Measurements from ENCODE around the gene KRT76. TPM values are rescaled to one million over a fixed set of nuclear protein-coding genes. Genes with fewer than 3 reads are reported as not detected.

KRT76 gene
- total RNA-seq, 1 donor from 2014 or later = not detected

DNA sequence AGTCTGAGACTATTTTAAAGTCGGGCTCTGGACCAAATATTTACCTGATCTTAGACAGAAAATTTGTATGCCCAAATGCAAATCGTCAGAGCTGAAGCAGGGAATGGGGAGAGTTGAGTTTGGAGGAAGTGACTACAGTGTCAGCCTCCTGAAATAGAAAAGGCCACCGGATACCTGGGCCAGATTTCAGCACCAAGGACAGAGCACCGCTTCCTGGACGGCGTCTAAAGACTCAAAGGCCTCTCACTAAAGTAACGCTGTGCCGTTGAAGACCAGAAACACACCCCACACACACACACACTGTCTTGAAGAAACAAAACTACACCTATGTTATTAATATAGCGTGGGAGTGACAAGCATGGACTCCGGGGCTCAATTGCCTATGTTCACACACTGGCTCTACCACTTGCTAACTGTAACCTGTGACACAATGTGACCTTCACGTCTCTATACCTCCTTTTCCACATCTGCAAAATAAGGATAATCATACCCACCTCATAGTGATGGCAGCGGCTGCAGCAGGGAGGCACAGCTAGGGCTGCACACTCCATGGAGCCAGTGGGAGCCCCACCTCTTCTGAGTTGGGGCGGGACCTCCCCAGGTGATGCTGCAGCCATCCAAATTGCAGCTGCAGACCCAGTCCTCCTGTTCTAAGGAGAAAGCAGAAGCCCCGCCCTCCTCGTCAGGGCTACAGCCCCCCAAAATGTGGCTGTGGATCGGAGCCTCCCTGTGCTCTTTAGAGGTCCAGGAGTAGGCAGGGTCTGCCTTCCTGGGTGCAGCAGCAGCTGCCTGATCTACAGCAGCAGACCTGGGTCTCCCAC, 35.6 kb downstream of the KRT76 start:
- Histone ChIP-seq H3K4me3 (ENCODE audit: low read depth, low read length) (no peak overlapping the region), H3K36me3 (ENCODE audit: control insufficient read depth, insufficient read depth, low read length) (no peaks in the 10 kb centered on the region), H3K27me3 (ENCODE audit: control insufficient read depth, insufficient read depth, low read length) (peaks cover 3% of the 10 kb centered on the region)
- TF ChIP-seq, protein P1, sequence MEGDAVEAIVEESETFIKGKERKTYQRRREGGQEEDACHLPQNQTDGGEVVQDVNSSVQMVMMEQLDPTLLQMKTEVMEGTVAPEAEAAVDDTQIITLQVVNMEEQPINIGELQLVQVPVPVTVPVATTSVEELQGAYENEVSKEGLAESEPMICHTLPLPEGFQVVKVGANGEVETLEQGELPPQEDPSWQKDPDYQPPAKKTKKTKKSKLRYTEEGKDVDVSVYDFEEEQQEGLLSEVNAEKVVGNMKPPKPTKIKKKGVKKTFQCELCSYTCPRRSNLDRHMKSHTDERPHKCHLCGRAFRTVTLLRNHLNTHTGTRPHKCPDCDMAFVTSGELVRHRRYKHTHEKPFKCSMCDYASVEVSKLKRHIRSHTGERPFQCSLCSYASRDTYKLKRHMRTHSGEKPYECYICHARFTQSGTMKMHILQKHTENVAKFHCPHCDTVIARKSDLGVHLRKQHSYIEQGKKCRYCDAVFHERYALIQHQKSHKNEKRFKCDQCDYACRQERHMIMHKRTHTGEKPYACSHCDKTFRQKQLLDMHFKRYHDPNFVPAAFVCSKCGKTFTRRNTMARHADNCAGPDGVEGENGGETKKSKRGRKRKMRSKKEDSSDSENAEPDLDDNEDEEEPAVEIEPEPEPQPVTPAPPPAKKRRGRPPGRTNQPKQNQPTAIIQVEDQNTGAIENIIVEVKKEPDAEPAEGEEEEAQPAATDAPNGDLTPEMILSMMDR (IDR thresholded peaks at IDR 0.05; ENCODE audit: insufficient read depth, low read length, poor library complexity, severe bottlenecking) = no peak
- peak; percentile 7 for DNase-seq (ENCODE audit: low read depth)

DNA sequence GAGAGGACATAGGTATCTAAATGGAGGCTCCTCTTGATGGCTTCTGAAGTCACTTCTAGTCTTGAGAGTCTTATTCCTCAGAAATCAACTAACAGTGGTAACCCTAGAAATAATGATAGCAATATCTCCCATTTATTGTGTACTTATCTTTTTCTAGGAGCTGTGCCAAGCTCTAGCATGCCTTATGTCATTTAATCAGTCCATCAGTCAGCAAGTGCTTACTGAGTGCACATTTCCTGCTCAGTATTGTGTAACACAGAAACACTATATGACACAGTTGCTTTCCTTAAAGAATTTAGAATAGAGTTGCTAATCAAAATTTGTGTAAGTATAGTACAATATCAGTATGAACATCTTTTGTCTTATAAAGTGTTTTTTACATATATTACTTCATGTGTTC, 36.6 kb downstream of the KRT76 start:
- no peak overlapping the region for H3K4me3 ChIP-seq (ENCODE audit: low read depth, low read length)
- H3K27me3 ChIP-seq (ENCODE audit: control insufficient read depth, insufficient read depth, low read length) = peaks cover 1% of the 10 kb centered on the region
- TF ChIP-seq, protein P1 (IDR thresholded peaks at IDR 0.05; ENCODE audit: insufficient read depth, low read length, poor library complexity, severe bottlenecking) = no peak
- H3K36me3 ChIP-seq (ENCODE audit: control insufficient read depth, insufficient read depth, low read length) = no peaks in the 10 kb centered on the region
- no peak for DNase-seq (ENCODE audit: low read depth)

GRCh38 chr12:52739963-52740362, 37.2 kb downstream of the KRT76 start:
- no peak for DNase-seq (ENCODE audit: low read depth)
- Histone ChIP-seq H3K27me3 (ENCODE audit: control insufficient read depth, insufficient read depth, low read length) (no peaks in the 10 kb centered on the region), H3K36me3 (ENCODE audit: control insufficient read depth, insufficient read depth, low read length) (no peaks in the 10 kb centered on the region), H3K4me3 (ENCODE audit: low read depth, low read length) (no peak overlapping the region)
- TF ChIP-seq, protein P1 (IDR thresholded peaks at IDR 0.05; ENCODE audit: insufficient read depth, low read length, poor library complexity, severe bottlenecking) = no peak

DNA sequence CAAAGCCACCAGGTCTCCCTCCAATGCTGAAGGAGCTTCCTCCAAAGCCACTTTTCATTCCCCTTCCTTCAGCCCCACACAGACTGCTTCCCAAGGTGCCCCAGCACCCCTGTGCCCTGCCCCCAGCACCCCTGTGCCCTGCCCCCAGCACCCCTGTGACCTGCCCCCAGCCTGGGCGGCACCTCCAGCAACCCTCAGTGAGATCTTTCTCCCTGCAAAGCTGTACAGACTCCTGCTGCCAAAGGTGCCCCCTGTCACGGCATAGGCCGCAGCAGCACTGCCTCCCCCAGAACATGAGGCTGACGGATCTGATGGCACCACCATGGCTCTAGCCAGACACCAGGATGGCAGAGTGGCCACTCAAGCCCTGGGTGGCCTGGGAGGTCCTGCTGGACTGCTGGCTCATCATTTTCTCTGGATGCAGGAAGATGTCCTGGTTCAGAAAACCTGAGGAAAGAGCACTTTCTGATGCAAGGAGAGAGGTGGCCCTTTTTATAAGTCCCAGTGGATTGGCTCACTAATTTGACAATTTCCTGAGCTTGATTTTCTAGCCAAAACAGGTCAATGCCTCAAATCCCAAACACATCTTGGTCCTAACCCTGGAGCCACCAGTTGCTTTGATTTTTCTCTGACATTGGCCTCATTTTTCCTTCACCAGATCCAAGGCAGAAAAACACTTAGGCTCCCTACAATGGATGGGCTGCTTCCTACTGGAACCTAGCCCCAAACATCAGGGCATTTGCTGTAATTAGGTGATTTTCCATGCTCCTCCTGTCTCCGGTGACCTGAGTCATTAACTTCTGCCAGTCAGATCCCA, 41.1 kb downstream of the KRT76 start:
- DNase-seq (ENCODE audit: low read depth) = no peak
- TF ChIP-seq, protein P1 (IDR thresholded peaks at IDR 0.05; ENCODE audit: insufficient read depth, low read length, poor library complexity, severe bottlenecking) = no peak
- Histone ChIP-seq H3K27me3 (ENCODE audit: control insufficient read depth, insufficient read depth, low read length) (peaks cover 4% of the 10 kb centered on the region), H3K36me3 (ENCODE audit: control insufficient read depth, insufficient read depth, low read length) (no peaks in the 10 kb centered on the region), H3K4me3 (ENCODE audit: low read depth, low read length) (no peak overlapping the region)

DNA sequence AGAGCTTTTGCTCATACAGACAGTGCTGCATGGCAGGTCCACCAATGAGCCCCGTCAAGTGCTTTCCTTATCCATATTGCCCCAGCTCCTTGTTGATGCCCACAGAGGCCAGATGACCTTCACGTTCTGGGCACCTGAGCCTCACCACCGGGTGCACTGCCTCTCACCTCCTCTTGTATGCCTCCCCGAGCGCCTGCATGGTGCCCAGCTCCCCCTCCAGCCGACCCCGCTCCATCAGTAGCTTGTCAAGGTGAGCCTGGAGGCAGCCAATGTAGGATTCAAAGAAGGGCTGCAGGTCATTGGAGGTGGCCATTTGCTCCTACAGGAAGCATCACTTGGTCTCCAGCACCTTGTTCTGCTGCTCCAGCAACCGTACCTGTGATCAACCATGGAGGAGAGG, 42.0 kb downstream of the KRT76 start:
- peaks cover 4% of the 10 kb centered on the region for H3K27me3 ChIP-seq (ENCODE audit: control insufficient read depth, insufficient read depth, low read length)
- DNase-seq (ENCODE audit: low read depth) = no peak
- TF ChIP-seq, protein P1 (IDR thresholded peaks at IDR 0.05; ENCODE audit: insufficient read depth, low read length, poor library complexity, severe bottlenecking) = no peak
- no peak overlapping the region for H3K4me3 ChIP-seq (ENCODE audit: low read depth, low read length)
- no peaks in the 10 kb centered on the region for H3K36me3 ChIP-seq (ENCODE audit: control insufficient read depth, insufficient read depth, low read length)

All from kidney epithelial cell (primary cell).